ENCODE results near the gene OTX1. TPM values are rescaled to one million over a fixed set of nuclear protein-coding genes. Genes with fewer than 3 reads are reported as not detected.

OTX1 gene
- total and polyA plus RNA-seq, 2 donors (not counting 3 experiments of a cell fraction or from before 2014, with no cell fraction given), result not detected

GRCh38 chr2:63093502-63093901 lies 42.9 kb downstream of the OTX1 start:
- no TSS peak for BruUV-seq (replicated peaks)
- ChIA-PET POLR2A (no interaction called here), CTCF (interaction anchor here (1.3 kb wide), 1 partner anchor 177 kb away, joined by 3 read pairs; no protein-coding TSS in a partner anchor)
- Histone ChIP-seq H3K9me1 (replicated peaks; ENCODE audit: control insufficient read depth, extremely low read depth, insufficient read depth, low read length) (no peaks in the 10 kb centered on the region), H3K9me3 (replicated peaks; ENCODE audit: control insufficient read depth, insufficient read depth, low read length) (no peaks in the 10 kb centered on the region), H3K9ac (replicated peaks; ENCODE audit: extremely low read depth, insufficient read depth, low read length) (no peak overlapping the region), H3K4me3 (replicated peaks in 1 of 3; ENCODE audit: insufficient read depth in 1 of 3, low read depth in 1 of 3, low read length in 3 of 3) (no peak overlapping the region), H3K4me2 (ENCODE audit: insufficient read depth, low read length) (no peak overlapping the region), H4K20me1 (replicated peaks; ENCODE audit: control insufficient read depth, extremely low read depth, insufficient read depth, low read length) (no peaks in the 10 kb centered on the region), H2AFZ (ENCODE audit: low read depth, low read length) (no peak overlapping the region), H3K36me3 (ENCODE audit: control insufficient read depth in 2 of 2, extremely low read depth in 1 of 2, insufficient read depth in 2 of 2, low read length in 2 of 2) (no peaks in the 10 kb centered on the region), H3K79me2 (ENCODE audit: control insufficient read depth, insufficient read depth, low read length) (no peaks in the 10 kb centered on the region), H3K27ac (ENCODE audit: insufficient read depth, low read depth, low read length) (no peak overlapping the region), H3K4me1 (ENCODE audit: control insufficient read depth, extremely low read depth, insufficient read depth, low read length) (no peaks in the 10 kb centered on the region), H3K27me3 (ENCODE audit: control insufficient read depth in 2 of 2, insufficient read depth in 2 of 2, low read length in 2 of 2) (peaks cover 0 to 7% of the 10 kb centered on the region in 2 experiments)
- DNase-seq (ENCODE audit: low read depth, low spot score) (no peak), FAIRE-seq (no peak)
- intact Hi-C loops (cut with micrococcal nuclease) (no loop called here), dilution Hi-C loops (cut with MboI; ENCODE audit: extremely low pct_ligation_motif_present, low sequenced_read_pairs) (no loop called here)
- TF ChIP-seq MYC (IDR thresholded peaks at IDR 0.05; ENCODE audit: low read depth, low read length) (no peak), FOS (IDR thresholded peaks at IDR 0.05; ENCODE audit: borderline replicate concordance, insufficient read depth, low read length) (no peak), GATA2 (IDR thresholded peaks at IDR 0.05; ENCODE audit: insufficient read depth, insufficient read length, low read depth, low read length) (no peak), POLR2A (IDR thresholded peaks at IDR 0.05; ENCODE audit: low read depth, low read length) (no peak), JUN (IDR thresholded peaks at IDR 0.05; ENCODE audit: borderline replicate concordance, insufficient read depth, insufficient read length, low read depth) (no peak), EZH2 (IDR thresholded peaks at IDR 0.05; ENCODE audit: borderline replicate concordance, low read depth, low read length, severe bottlenecking) (no peak), POLR2AphosphoS5 (IDR thresholded peaks at IDR 0.05; ENCODE audit: insufficient read depth, low read depth, low read length) (no peak)
- TF ChIP-seq, protein P1, sequence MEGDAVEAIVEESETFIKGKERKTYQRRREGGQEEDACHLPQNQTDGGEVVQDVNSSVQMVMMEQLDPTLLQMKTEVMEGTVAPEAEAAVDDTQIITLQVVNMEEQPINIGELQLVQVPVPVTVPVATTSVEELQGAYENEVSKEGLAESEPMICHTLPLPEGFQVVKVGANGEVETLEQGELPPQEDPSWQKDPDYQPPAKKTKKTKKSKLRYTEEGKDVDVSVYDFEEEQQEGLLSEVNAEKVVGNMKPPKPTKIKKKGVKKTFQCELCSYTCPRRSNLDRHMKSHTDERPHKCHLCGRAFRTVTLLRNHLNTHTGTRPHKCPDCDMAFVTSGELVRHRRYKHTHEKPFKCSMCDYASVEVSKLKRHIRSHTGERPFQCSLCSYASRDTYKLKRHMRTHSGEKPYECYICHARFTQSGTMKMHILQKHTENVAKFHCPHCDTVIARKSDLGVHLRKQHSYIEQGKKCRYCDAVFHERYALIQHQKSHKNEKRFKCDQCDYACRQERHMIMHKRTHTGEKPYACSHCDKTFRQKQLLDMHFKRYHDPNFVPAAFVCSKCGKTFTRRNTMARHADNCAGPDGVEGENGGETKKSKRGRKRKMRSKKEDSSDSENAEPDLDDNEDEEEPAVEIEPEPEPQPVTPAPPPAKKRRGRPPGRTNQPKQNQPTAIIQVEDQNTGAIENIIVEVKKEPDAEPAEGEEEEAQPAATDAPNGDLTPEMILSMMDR (IDR thresholded peaks at IDR 0.05; ENCODE audit: extremely low read depth in 1 of 2, insufficient read depth in 1 of 2, low read depth in 1 of 2, low read length in 2 of 2), result no peak
- TF ChIP-seq, protein P2, sequence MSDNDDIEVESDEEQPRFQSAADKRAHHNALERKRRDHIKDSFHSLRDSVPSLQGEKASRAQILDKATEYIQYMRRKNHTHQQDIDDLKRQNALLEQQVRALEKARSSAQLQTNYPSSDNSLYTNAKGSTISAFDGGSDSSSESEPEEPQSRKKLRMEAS (IDR thresholded peaks at IDR 0.05; ENCODE audit: insufficient read depth, insufficient read length), result no peak

All from endothelial cell of umbilical vein (primary cell).